SHP77 (cell line): Measurements from ENCODE around the gene DNHD1.

ENCODE experiments used
- DNase-seq, 2 experiments: peaks; one replicate each; lab custom pipeline; 2025; lab: John Stamatoyannopoulos, UW

Gene DNHD1

DNA sequence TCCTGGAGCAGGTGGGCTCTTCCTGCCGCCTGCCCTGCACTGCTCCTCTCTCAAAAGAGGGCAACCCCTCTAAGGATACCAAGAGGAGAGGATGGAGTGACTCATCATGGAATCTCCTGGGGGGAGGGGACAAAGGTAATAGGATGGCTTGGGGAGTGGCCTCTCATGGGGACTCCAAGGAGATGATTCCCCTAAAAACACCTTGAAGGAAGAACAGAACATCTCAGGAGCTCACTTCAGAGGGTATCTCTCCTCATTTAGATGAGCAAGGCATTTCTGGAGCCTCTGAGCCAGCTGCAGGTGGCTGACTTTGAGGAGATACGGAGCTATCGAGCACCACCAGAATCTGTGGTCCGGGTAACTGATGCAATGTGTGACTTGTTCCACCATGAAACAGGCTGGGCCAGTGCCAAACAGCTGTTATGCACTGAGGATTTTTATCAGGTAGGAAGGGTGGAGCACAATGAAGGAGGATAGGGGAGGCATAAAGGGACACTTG lies 66.1 kb downstream of the DNHD1 start:
- DNase-seq: no peak

DNA sequence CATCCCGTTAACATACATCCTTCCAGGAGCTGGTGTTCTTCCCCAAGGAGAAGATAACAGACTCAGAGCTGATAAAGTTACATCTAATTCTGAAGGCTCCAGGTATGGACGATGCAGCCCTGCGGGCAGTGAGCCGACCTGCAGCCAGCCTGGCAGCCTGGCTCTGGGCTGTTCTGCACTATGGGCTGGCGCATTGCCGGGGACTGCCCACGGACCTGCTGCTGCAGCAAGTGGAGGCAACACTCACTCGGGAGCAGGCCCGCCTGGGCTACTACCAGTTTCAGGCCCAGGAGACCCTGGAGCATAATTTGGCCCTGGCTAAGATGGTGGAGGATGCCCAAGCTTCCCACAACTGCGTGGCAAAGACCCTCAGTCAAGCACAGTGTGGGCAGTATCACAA lies 66.6 kb downstream of the DNHD1 start:
- no peak for DNase-seq

DNA sequence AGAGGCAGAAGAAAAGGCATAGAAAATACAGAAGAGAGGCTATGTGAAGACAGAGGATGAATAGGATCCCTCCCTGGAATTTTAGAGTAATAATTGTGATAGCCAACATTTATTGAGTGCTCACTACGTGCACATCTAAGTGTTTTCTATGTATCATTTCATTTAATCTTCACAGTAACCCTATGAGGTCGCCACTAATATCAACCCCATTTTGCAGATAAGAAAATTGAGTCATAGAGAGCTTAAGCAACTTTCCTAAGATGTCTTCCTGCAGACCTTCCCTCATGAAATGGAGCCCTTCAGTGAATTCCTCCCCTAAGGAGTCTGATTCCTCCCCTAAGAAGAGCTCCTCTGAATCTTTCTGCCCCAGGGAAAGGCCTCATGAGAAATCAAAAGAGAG lies 68.2 kb downstream of the DNHD1 start:
- no peak for DNase-seq

DNA sequence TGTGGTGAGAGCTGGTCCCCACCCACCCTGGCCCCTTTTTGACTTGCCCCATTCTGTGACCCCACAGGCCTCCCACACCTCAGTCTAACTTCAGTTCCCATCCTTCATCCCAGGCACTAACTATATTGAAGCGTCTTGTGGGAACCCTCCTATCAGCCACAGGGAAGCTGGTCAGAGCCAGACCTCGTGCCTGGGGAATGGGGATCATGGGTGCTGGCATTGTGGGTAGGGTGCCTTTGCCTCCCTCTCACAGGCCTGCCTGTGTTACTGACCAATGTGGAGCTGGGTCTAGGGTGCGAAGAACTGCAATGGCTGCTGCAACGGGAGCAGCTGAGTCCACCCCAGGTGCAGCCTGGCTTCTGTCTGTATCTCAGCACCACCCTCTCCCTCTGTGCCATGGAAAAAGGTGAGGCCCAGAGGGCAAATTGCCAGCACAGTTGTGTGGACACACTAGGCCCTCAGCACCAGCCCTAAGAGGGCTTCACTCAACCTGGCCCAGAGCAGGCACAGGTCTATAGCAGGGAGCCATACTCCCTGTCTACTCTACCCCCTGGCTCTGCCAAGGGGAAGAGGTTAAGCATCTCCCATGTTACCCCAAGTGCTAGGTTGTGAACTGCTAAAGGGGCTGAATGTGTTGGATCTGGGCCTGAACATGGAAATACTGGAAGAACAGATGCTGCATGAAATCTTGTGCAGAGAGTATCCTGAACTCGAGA lies 69.1 kb downstream of the DNHD1 start:
- no peak for DNase-seq

DNA sequence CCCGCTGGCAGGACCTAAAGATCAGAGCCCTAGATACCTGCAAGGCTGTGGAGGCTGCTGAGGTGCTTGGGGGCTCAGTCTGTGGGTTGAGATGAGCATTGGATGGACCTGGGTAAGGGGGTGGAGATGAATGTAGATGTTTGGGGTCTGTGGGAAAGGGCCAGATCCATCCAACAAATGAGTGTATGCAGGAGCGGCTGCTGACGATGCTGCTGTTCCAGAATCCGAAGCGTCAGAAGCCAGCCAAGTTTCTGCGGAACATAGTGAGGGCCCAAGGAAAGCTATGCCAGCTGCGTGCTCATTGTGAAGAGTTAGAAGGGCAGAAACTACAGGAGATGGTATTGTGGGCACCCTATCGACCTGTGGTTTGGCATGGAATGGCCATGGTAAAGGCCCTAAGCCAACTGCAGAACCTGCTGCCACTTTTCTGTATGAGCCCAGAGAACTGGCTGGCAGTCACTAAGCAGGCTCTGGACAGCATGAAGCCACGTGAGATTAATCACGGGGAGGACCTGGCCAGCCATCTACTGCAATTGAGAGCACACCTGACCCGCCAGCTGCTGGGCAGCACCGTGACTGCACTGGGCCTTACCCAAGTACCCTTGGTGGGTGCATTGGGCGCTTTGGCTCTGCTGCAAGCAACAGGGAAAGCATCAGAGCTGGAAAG lies 69.8 kb downstream of the DNHD1 start:
- no peak for DNase-seq

DNA sequence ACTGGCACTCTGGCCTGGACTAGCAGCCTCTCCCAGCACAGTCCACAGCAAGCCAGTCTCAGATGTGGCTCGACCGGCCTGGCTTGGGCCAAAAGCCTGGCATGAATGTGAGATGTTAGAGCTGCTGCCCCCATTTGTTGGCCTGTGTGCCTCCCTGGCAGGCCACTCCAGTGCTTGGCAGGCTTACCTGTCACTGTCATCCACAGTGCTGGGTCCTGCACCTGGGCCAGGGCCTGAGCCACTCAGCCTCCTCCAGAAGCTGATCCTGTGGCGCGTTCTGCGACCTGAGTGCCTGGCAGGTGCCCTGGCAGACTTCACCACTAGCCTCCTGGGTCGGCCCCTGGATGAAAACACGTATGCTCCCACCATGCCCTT lies 70.3 kb downstream of the DNHD1 start:
- DNase-seq: no peak

DNA sequence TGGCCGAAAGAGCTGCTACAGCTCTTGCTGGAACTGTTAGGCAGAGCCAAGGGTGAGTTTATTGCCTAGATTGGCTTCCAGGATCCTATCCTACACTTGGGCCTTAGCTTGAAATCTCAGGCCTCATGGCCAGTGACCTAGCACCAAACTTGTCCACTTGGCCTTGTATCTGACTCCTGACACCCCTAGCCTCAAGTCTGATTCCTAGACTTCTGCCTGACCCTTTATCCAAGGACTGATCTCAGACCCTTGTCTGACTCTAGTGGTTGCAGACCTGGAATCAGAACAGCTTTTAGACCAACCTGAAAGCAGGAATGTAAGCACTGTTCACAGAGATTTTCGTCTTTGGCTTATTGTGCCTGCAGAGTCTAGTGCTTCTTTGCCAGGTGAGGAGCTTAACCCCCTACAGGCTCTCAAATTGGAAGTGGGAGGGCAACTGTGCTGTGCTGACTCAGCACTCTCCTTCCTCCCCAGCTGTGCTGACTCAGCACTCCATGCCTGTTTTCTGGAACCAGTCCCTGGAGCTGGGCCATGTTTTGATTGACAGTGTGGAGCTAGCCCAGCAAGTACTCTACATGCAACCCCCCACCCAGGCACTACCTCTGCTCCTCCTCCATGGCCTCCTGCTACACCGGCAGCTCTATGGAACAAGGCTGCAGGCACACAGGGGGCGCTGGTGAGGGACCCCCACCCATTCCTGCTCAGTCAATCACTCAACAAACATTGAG lies 71.3 kb downstream of the DNHD1 start:
- no peak for DNase-seq

DNA sequence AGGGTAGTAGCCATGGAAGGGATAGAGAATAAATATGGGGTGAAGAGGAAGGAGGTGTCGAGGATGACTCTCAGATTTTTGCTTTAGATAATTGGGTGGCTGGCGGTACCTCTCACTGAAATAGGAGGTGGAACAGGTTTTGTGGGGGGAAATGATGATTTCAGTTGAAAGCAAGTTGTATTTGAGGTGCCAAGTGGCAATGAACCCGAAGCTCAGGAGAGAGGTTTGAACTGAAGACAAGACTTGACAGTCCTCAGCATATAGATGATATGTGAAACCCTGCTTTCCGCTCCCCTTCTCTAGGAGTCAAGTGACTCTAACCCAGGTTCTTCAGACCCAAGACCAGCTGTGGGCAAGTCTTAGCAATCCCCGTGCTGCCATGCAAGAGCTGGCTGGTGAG lies 72.6 kb downstream of the DNHD1 start:
- no peak for DNase-seq

DNA sequence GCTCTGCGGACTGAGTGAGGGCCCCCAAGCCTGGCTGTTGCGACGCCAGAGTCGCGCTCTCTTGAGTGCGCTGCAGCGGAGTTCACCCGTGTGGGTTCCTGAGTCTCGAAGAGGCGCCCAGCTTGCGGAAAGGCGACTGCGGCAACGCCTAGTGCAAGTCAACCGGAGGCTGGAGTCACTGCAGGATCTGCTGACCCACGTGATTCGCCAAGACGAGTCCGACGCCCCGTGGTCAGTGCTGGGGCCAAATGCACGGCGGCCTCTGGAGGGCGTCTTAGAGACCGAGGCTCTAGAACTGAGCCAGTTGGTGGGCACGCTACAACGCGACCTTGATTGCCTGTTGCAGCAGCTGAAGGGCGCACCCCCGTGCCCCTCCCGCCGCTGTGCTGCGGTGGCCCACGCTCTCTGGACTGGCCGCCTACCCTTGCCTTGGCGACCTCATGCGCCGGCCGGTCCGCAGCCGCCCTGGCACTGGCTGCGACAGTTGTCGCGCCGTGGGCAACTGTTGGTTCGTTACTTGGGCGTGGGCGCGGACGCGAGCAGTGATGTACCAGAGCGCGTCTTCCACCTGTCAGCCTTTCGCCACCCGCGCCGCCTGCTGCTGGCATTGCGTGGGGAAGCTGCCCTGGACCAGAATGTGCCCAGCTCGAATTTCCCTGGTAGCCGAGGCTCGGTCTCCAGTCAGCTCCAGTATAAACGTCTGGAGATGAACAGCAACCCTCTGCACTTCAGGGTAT lies 73.8 kb downstream of the DNHD1 start:
- DNase-seq: no peak

DNA sequence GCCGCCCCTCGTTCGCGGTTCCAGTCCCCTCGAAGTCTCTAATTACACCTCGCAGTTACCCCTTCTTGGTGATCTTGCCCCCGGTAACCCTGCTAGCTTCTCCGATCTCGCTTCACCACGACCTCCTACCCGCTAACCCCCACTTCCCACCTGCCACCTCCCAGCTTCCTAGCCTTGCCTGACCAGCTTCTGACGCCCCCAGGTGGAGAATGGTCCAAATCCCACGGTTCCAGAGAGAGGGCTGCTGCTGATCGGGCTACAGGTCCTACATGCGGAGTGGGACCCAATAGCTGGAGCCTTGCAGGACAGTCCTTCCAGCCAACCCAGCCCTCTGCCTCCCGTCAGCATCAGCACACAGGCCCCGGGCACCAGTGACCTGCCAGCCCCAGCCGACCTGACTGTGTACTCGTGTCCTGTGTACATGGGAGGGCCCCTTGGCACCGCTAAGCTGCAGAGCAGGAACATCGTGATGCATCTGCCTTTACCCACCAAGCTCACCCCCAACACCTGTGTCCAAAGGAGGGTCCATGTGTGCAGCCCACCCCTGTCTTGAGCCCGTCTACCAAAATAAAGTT lies 74.4 kb downstream of the DNHD1 start:
- no peak for DNase-seq

DNA sequence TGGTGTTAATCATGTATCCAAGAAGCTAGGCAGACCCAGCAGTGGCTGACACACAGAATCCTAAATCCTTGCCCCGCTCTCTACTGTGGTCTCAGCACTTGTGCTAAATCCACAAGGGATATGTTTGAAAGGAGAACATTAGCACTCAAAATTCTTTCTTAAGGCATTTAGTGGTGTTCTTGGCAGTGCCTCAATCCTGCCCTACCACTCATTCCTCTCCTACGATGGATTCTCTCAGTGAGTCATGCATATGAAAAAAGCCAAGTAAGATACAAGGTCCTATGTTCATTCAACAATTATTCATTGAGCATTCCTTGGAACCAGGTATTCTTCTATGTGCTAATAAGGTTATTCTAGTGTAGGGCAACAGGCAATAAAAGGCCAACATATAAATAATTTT lies 75.1 kb downstream of the DNHD1 start:
- no peak for DNase-seq

DNA sequence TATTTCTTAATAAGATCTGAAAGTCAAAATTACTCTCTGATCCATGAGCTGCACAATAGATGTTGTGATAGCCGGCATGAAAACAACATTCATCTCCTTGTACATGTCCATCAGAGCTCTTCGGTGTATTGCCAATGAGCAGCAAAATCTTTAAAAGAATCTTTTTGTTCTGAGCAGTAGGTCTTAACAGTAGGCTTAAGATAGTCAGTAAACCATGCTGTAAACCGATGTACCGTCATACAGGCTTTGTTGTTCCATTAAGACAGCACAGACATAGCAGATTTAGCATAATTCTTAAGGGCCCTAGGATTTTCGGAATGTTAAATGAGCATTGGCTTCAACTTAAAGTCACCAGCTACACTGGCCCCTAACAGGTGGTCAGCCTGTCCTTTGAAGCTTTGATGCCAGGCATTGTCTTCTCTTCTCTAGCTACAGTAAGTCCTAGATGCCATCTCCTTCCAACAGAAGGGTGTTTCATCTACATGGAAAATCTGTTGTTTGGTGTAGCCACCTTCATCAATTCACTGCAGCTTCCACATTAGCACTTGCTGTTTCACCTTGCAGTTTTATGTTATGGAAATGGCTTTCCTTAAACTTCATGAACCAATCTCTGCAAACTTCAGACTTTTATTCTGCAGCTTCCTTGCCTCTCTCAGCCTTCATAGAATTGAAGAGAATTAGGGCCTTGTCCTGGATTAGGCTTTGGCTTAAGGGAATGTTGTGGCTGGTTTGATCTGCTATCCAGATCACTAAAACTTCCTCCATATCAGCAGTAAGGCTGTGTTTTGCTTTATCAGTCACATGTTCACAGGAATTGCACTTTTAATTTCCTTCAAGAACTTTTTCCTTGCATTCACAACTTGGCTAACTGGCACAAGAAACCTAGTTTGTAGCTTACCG lies 78.0 kb downstream of the DNHD1 start:
- no peak for DNase-seq

DNA sequence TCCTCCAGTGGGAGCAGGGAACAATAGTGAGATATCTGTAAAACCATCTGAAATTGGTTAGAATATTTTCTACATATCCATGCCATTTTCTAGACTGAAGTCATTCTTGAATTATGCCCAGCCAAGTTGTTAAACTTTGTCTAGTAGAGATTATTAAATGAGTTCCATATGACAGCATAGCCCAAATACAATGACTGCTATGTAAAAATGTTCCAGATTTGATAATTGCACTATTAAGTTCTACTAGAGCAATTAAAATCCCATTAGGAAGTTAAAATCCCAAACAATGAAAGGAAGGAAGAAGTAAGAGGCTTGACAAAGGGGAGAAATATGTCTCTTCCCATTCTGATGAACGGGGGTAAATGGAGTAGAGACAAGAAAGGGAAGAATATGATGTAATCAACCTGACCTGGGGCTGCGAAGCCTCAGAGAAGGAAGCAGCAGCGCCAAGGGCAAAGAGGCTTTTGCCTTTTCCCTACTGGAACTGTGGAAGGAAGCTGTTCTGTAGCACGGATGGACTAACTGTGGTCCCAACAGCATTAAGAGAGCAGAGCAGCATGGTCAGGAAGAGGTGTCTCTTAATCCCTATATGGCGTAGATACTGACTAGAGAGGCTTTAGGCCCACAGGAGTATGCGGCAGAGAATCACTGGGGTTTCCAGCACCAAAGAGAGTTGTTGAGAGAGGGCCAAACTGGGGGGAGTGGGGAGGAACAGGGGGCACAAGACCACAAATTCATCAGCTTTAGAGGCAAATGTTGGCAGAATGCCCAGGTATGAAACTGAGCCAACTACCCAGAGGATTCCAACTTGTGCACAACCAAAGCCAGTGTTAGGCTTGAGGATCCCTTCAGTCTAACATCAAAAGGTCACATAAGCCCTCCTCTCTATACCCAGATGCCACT lies 79.6 kb downstream of the DNHD1 start:
- DNase-seq: peak in 1 of 2 experiments; percentile 5

DNA sequence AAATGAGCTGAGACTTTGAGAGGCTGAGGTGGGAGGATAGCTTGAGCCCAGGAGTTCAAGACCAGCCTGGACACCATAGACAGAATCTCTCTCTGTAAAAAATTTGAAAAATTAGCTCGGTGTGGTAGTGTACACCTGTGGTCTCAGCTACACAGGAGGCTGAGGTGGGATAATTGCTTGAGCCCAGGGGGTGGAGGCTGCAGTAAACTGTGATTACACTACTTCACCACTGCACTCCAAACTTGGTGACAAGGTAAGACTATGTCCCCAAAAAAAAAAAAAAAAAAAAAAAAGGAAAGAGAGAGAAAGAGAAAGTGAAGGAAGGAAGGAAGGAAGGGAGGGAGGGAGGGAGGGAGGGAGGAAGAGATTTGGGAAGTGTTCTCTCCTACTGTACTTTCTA lies 81.1 kb downstream of the DNHD1 start:
- DNase-seq: no peak

DNA sequence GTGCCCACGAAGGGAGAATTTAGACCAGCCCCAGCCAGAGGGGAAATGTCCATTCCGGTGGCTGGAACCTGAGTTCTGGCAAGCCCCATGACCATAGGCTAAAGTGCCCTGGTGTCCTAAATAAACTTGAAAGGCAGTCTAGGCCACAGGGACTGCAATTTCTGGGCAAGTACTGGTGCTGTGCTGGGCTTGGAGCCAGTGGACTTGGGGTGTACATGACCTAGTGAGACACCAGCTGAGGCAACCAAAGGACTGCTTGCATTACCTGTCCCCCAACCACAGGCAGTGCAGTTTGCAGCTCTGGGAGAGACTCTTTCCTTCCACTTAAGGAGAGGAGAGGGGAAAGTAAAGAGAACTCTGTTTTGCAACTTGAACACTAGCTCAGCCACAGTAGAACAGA lies 82.6 kb downstream of the DNHD1 start:
- DNase-seq: no peak

DNA sequence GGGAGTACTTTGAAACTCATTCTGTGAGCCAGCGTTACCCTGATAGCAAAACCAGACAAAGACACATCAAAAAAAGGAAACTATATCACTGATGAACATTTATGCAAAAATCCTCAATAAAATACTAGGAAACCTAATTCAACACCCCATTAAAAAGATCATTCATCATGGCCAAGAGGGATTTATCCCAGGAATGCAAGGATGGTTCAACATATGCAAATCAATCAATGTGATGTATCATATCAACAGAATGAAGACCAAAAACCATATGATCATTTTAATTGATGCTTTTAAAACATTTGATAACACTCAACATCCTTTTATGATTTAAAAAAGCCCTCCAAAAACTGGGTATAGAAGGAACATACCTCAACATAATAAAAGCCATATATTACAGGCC lies 86.5 kb downstream of the DNHD1 start:
- no peak for DNase-seq

DNA sequence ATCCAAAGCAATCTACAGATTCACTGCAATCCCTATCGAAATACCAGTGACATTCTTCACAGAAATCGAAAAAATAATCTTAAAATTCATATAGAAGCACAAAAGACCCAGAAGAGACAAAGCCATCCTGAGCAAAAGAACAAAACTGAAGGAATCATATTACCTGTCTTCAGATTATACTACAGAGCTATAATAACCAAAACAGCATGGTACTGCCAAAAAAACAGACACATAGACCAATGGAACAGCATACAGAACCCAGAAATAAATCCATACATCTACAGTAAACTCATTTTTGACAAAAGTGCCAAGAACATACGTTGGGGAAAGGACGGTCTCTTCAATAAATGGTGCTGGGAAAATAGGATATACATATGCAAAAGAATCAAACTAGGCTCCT lies 87.4 kb downstream of the DNHD1 start:
- no peak for DNase-seq

DNA sequence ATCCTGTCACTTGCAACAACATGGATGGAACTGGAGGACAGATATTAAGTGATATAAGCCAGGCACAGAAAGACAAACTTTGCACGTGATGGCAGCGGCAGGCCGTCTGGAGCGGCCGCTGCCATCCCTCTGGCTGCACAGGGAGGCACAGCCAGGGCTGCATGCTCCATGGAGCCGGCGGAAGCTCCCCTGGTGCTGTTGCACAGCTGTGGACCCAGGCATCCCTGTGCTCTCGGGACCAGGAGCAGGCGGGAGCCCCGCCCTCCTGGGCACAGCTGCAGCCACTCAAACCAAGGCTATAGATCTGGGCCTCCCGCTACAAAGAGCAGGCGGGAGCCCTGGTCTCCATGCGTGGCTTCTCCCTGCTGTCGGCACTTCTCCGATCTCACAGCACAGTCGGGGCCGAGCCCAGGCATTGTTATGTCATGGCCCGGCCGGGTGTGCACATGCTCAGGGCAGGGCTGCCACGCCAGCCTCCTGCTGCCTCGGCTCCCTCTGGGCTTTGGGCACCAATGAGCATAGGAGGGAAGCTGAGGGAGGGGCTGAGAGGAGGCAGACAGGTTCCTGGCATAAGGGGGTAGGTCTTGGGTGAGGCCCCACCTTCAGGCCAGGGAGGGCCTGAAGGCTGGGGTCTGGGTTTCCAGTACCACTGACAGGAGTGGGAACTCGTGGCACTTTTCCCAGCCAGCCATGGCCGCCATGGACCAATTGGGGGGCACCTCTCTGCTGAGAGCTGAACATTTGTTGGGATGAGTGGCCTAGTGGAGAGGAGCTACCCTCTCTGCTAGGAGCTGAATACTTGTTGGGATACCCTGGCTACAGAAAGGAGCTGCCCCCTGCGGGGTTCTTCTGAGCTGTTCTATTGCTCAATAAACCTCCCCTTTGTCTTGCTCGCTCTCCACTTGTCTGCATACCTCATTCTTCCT lies 89.6 kb downstream of the DNHD1 start:
- DNase-seq: no peak
